ENCODE results near the gene GPC2. TPM values are rescaled to one million over a fixed set of nuclear protein-coding genes. Genes with fewer than 3 reads are reported as not detected.

GPC2 gene
- polyA plus RNA-seq, 2 of the 4 experiments (the other 2 are of a cell fraction): 1.1 to 2.9 TPM

GRCh38 chr7:100159099-100159623, 18.0 kb downstream of the GPC2 start:
- ChIA-PET CTCF (interaction anchor here (0.9 to 23.1 kb wide), 6 partner anchors 8 to 58 kb away, joined by 3 to 245 read pairs (median 4); partner anchors contain the start of gene GAL3ST4), POLR2A (interaction anchor here (0.6 to 1.1 kb wide), 2 partner anchors 10 to 189 kb away, joined by 3 to 13 read pairs; partner anchors contain the start of gene LAMTOR4)
- peak in 1 of 2 experiments; percentile 41 for DNase-seq (ENCODE audit: low read depth in 1 of 2, low spot score in 1 of 2)
- Histone ChIP-seq H3K9me3 (no peaks in the 10 kb centered on the region), H3K4me3 (peak overlapping the region; percentile 90), H3K4me1 (peaks cover 40% of the 10 kb centered on the region), H3K4me2 (peak overlapping the region; percentile 100), H3K27ac (peak overlapping the region; percentile 83 to 96)
- peak in 1 of 2 experiments; percentile 2; a peak in 1 of 6 replicates for ATAC-seq
- WGBS (ENCODE audit: missing lambda C conversion rate): 66% methylated on average over 7 of the region's 7 CpGs
- FAIRE-seq: no peak
- TF ChIP-seq JUNB (IDR thresholded peaks at IDR 0.05): no peak
- no peak for TF ChIP-seq ESRRA (IDR thresholded peaks at IDR 0.05; ENCODE audit: borderline replicate concordance, low read length)
- no peak for TF ChIP-seq MYC (IDR thresholded peaks at IDR 0.05; ENCODE audit: borderline replicate concordance, low read length)
- TF ChIP-seq ZSCAN20 (CRISPR knock-in tag; IDR thresholded peaks at IDR 0.05): no peak
- no peak for TF ChIP-seq TFCP2L1 (CRISPR knock-in tag; IDR thresholded peaks at IDR 0.05)
- TF ChIP-seq CEBPB (IDR thresholded peaks at IDR 0.05): no peak
- no peak for TF ChIP-seq CHD4 (IDR thresholded peaks at IDR 0.05; ENCODE audit: borderline replicate concordance)
- no peak for TF ChIP-seq BCL3 (IDR thresholded peaks at IDR 0.05)
- no peak for TF ChIP-seq NPAS2 (CRISPR knock-in tag; IDR thresholded peaks at IDR 0.05; ENCODE audit: borderline replicate concordance)
- no peak for TF ChIP-seq SMC3 (IDR thresholded peaks at IDR 0.05)

- DNase-seq (ENCODE audit: low read depth in 1 of 2, low spot score in 1 of 2) (peak; percentile 81 to 98), FAIRE-seq (no peak), ATAC-seq (peak; percentile 79 to 89)
- H3K27ac ChIP-seq: peak within 1 kb of the TSS; percentile 83 to 96
- TF ChIP-seq ATOH8 (CRISPR knock-in tag; IDR thresholded peaks at IDR 0.05; ENCODE audit: low read depth): 0 out of 2 replicates have a peak, but pooled peaks have one; percentile 39
- no peak for TF ChIP-seq E2F6 (IDR thresholded peaks at IDR 0.05; ENCODE audit: borderline replicate concordance, low read depth)
- TF ChIP-seq CHD4 (IDR thresholded peaks at IDR 0.05; ENCODE audit: borderline replicate concordance): peak; percentile 56; the same call in 1 of the 2 replicates
- no peak for TF ChIP-seq HES2 (IDR thresholded peaks at IDR 0.05)
- TF ChIP-seq MAZ (IDR thresholded peaks at IDR 0.05; ENCODE audit: borderline replicate concordance, low read depth, low read length): peak; percentile 48; the same call in 1 of the 2 replicates
- TF ChIP-seq PHF8 (IDR thresholded peaks at IDR 0.05; ENCODE audit: borderline replicate concordance, low read depth): peak; percentile 53
- TF ChIP-seq SMC3 (IDR thresholded peaks at IDR 0.05): no peak
- peak; percentile 81 for TF ChIP-seq POLR2A (IDR thresholded peaks at IDR 0.05; ENCODE audit: low read length)
- TF ChIP-seq BCL3 (IDR thresholded peaks at IDR 0.05): peak; percentile 92
- TF ChIP-seq MAX (IDR thresholded peaks at IDR 0.05): peak; percentile 51; the same call in 1 of the 2 replicates
- no peak for TF ChIP-seq HDAC2 (IDR thresholded peaks at IDR 0.05)
- no peak for TF ChIP-seq CHD2 (IDR thresholded peaks at IDR 0.05; ENCODE audit: low read length, partially characterized antibody)
- peak; percentile 73 to 91; a peak in 4 of 5 replicates for TF ChIP-seq JUN (IDR thresholded peaks at IDR 0.05)
- 0 out of 2 replicates have a peak, but pooled peaks have one; percentile 50 for TF ChIP-seq KDM1A (IDR thresholded peaks at IDR 0.05; ENCODE audit: low read depth)
- POLR2A ChIA-PET: interaction anchor here (0.6 to 1.2 kb wide), 3 partner anchors 10 to 189 kb away, joined by 3 to 13 read pairs (median 6); partner anchors contain the start of gene LAMTOR4
- H3K4me2 ChIP-seq: peak within 1 kb of the TSS; percentile 100
- H3K9me3 ChIP-seq: no peaks in the 10 kb centered on the region
- CTCF ChIA-PET: interaction anchor here (0.9 to 23.1 kb wide), 5 partner anchors 9 to 24 kb away, joined by 3 to 245 read pairs (median 4); partner anchors contain the start of gene GAL3ST4
- WGBS (ENCODE audit: missing lambda C conversion rate): 1% methylated on average over 9 of the region's 87 CpGs
- H3K4me1 ChIP-seq: peaks cover 46% of the 10 kb centered on the region
- peak within 1 kb of the TSS; percentile 90 for H3K4me3 ChIP-seq
Measured at GRCh38 chr7:100158229-100159098, 18.7 kb downstream of the GPC2 start, which contains the start of gene TRAPPC14. TSS of gene TRAPPC14 (minus strand) at chr7:100158723. CDS start at chr7:100158499, 224 bp downstream.
